ENCODE data around the gene C1orf167.

- TF ChIP-seq EZH2phosphoT487 (IDR thresholded peaks at IDR 0.05; ENCODE audit: borderline replicate concordance, low read length), result no peak
- no peak for TF ChIP-seq CTCF (IDR thresholded peaks at IDR 0.05; ENCODE audit: low read depth, low read length, poor library complexity, severe bottlenecking)
Measured at GRCh38 chr1:11751087-11751486, 10.9 kb upstream of the C1orf167 start.

Measured in DOHH2 (cell line).